Activated CD8-positive, alpha-beta memory T cell treated with anti-CD3 and anti-CD28 coated beads, Interleukin-2, amount 10 ng/mL, durations not matched to agents 7 days and 5 days (primary cell): ENCODE data around the gene LMOD3. TPM values are rescaled to one million over a fixed set of nuclear protein-coding genes. Genes with fewer than 3 reads are reported as not detected.

Experiments used
- ATAC-seq: fragments of 150-1000 bp; cut with Tn5 transposase; one replicate; pipeline ENCODE4 v1.10.0; 2021; ENCODE audit warnings: moderate library complexity
- CTCF ChIA-PET: fragments of 350-600 bp; sonication (Branson Sonifier 250); formaldehyde crosslinking; loops from one replicate; lab custom pipeline; 2021; ENCODE audit warnings: antibody characterized with exemption; lab: Charles Lee
- DNase-seq: peaks from one replicate; pipeline ENCODE4 v3.0.0-alpha.2; 2020
- H3K27ac Mint-ChIP-seq: one replicate; pipeline ENCODE4 v1.8.0; 2021; ENCODE audit warnings: mild to moderate bottlenecking, mixed read lengths
- H3K27me3 Mint-ChIP-seq: one replicate; pipeline ENCODE4 v1.8.0; 2021; ENCODE audit warnings: mixed read lengths
- H3K36me3 Mint-ChIP-seq: one replicate; pipeline ENCODE4 v1.8.0; 2021; ENCODE audit warnings: mild to moderate bottlenecking, mixed read lengths
- H3K4me1 Mint-ChIP-seq: one replicate; pipeline ENCODE4 v1.8.0; 2021; ENCODE audit warnings: mixed read lengths
- H3K4me3 Mint-ChIP-seq: one replicate; pipeline ENCODE4 v1.8.0; 2021; ENCODE audit warnings: mild to moderate bottlenecking, moderate library complexity, mixed read lengths
- H3K9me3 Mint-ChIP-seq: one replicate; pipeline ENCODE4 v1.8.0; 2022; ENCODE audit warnings: low read depth, mixed read lengths
- total RNA-seq, 2 experiments: library from RNA; stranded (reverse); gene quantifications; one replicate each; pipeline ENCODE4 v1.2.3, GENCODE V29; 2021

LMOD3 gene
- total RNA-seq, 2 experiments from 2014 or later, result not detected

- peak; percentile 5 for ATAC-seq
- Mint-ChIP-seq H3K27me3 (no peaks in the 10 kb centered on the region), H3K27ac (peak overlapping the region; percentile 94), H3K4me3 (peak overlapping the region; percentile 97), H3K4me1 (peaks cover 62% of the 10 kb centered on the region), H3K36me3 (peaks cover 41% of the 10 kb centered on the region), H3K9me3 (no peaks in the 10 kb centered on the region)
- DNase-seq, result peak; percentile 54
- CTCF ChIA-PET, result interaction anchor here (1.1 to 8.8 kb wide), 5 partner anchors 8 to 33 kb away, joined by 3 to 49 read pairs (median 5); partner anchors contain the start of gene TMF1
Observed at GRCh38 chr3:69085168-69085832, 37.1 kb downstream of the LMOD3 start.

GRCh38 chr3:69084326-69085167, 37.8 kb downstream of the LMOD3 start, which contains the start of gene ARL6IP5:
TSS of gene ARL6IP5 (plus strand) at chr3:69084937. CDS start at chr3:69085048, 111 bp downstream.
- ATAC-seq (peak; percentile 59), DNase-seq (peak; percentile 97)
- Mint-ChIP-seq H3K27me3 (no peaks in the 10 kb centered on the region), H3K4me1 (peaks cover 55% of the 10 kb centered on the region), H3K36me3 (peaks cover 35% of the 10 kb centered on the region), H3K27ac (peak within 1 kb of the TSS; percentile 94), H3K4me3 (peak within 1 kb of the TSS; percentile 97), H3K9me3 (no peaks in the 10 kb centered on the region)
- CTCF ChIA-PET, result interaction anchor here (0.6 to 8.8 kb wide), 7 partner anchors 9 to 242 kb away, joined by 3 to 49 read pairs (median 3); partner anchors contain the start of gene TMF1

- no peaks in the 10 kb centered on the region for H3K9me3 Mint-ChIP-seq
- CTCF ChIA-PET, result interaction anchor here (0.7 to 8.8 kb wide), 4 partner anchors 9 to 31 kb away, joined by 3 to 49 read pairs (median 6); partner anchors contain the start of gene TMF1
- peak overlapping the region; percentile 56 for H3K4me3 Mint-ChIP-seq
- H3K27ac Mint-ChIP-seq, result peak overlapping the region; percentile 94
- peaks cover 29% of the 10 kb centered on the region for H3K36me3 Mint-ChIP-seq
- DNase-seq (peak; percentile 83), ATAC-seq (peak; percentile 29)
- no peaks in the 10 kb centered on the region for H3K27me3 Mint-ChIP-seq
- H3K4me1 Mint-ChIP-seq, result peaks cover 52% of the 10 kb centered on the region
Observed at GRCh38 chr3:69082805-69083204, 39.6 kb downstream of the LMOD3 start.

- DNase-seq (no peak), ATAC-seq (no peak)
- peaks cover 55% of the 10 kb centered on the region for H3K4me1 Mint-ChIP-seq
- H3K27me3 Mint-ChIP-seq, result no peaks in the 10 kb centered on the region
- H3K4me3 Mint-ChIP-seq, result peak overlapping the region; percentile 56
- peak overlapping the region; percentile 94 for H3K27ac Mint-ChIP-seq
- H3K9me3 Mint-ChIP-seq, result no peaks in the 10 kb centered on the region
- H3K36me3 Mint-ChIP-seq, result peaks cover 29% of the 10 kb centered on the region
- CTCF ChIA-PET, result interaction anchor here (0.7 to 8.8 kb wide), 4 partner anchors 9 to 31 kb away, joined by 3 to 49 read pairs (median 6); partner anchors contain the start of gene TMF1
Observed at GRCh38 chr3:69082361-69082760, 40.0 kb downstream of the LMOD3 start.

GRCh38 chr3:69081583-69082262, 40.7 kb downstream of the LMOD3 start:
- no peak for ATAC-seq
- Mint-ChIP-seq H3K4me1 (peaks cover 58% of the 10 kb centered on the region), H3K27me3 (no peaks in the 10 kb centered on the region), H3K27ac (peak overlapping the region; percentile 94), H3K9me3 (no peaks in the 10 kb centered on the region), H3K4me3 (peak overlapping the region; percentile 28), H3K36me3 (peaks cover 29% of the 10 kb centered on the region)
- CTCF ChIA-PET, result interaction anchor here (1.8 to 8.8 kb wide), 3 partner anchors 10 to 68 kb away, joined by 4 to 49 read pairs (median 10); partner anchors contain the start of genes EOGT and TMF1
- DNase-seq, result peak; percentile 55

GRCh38 chr3:69080233-69080920, 42.0 kb downstream of the LMOD3 start, which contains the start of gene UBA3:
TSS of gene UBA3 (minus strand) at chr3:69080365. CDS start at chr3:69080353, 12 bp downstream.
- Mint-ChIP-seq H3K27me3 (no peaks in the 10 kb centered on the region), H3K27ac (peak within 1 kb of the TSS; percentile 94), H3K9me3 (no peaks in the 10 kb centered on the region), H3K4me3 (peak within 1 kb of the TSS; percentile 88), H3K36me3 (peaks cover 23% of the 10 kb centered on the region), H3K4me1 (peaks cover 60% of the 10 kb centered on the region)
- ATAC-seq (peak; percentile 76), DNase-seq (peak; percentile 96)
- CTCF ChIA-PET, result interaction anchor here (1.8 to 2.4 kb wide), 2 partner anchors 11 to 67 kb away, joined by 4 to 10 read pairs; partner anchors contain the start of gene EOGT

DNA sequence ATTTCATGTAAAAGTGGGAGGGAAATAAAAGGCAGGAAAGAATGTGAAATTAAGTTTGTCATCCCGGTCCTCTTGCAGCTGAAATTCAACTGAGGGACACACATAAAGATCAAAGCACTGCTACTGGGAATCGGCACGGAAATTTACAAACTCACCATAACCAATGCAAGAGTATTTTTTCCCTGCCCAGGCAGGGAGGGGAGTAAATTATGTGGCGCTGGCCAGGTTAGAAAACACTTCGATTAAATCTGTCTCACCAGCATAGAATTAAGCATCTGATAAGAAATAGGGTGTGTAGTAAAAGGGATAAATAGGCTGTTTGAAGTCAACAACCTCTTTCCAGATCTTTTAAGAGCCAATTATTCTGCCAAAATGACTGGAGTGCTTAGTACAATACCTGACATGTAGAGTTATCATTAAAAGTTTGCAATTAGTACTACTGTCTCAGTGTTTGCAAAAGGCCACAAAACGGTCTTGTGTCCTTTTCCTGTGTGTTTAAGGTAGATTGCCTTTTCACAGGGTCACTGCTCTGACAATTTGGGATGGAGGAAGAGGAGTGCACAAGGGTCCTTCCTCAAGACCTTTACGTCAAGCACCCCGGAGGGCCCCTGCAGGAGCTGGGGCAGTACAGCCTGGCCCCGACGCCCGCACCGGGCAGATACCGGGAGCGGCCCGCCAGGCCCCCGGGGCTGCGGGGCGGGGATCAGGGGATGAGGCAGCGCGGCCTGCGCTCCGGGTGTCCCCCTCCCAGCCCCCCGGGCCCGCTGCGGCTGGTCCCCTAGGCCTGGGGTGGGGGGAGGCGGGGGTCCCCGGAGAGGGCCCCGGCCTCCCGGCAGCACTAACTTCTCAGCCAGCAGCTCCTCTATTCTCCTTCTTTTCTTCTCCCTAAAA, 42.9 kb downstream of the LMOD3 start:
- peak; percentile 24 for ATAC-seq
- H3K36me3 Mint-ChIP-seq, result peaks cover 27% of the 10 kb centered on the region
- CTCF ChIA-PET, result interaction anchor here (0.8 to 1.5 kb wide), 2 partner anchors 15 to 27 kb away, joined by 4 to 5 read pairs; partner anchors contain the start of gene TMF1
- H3K4me1 Mint-ChIP-seq, result peaks cover 61% of the 10 kb centered on the region
- H3K27ac Mint-ChIP-seq, result peak overlapping the region; percentile 80
- DNase-seq, result no peak
- no peaks in the 10 kb centered on the region for H3K9me3 Mint-ChIP-seq
- peak overlapping the region; percentile 88 for H3K4me3 Mint-ChIP-seq
- no peaks in the 10 kb centered on the region for H3K27me3 Mint-ChIP-seq

GRCh38 chr3:69072928-69073327, 49.5 kb downstream of the LMOD3 start:
- Mint-ChIP-seq H3K27ac (peak overlapping the region; percentile 3), H3K36me3 (peaks cover 54% of the 10 kb centered on the region), H3K4me1 (peaks cover 51% of the 10 kb centered on the region), H3K4me3 (no peak overlapping the region), H3K9me3 (no peaks in the 10 kb centered on the region), H3K27me3 (no peaks in the 10 kb centered on the region)
- DNase-seq (no peak), ATAC-seq (peak; percentile 39)
- CTCF ChIA-PET, result interaction anchor here (1.8 to 1.9 kb wide), 2 partner anchors 9 to 12 kb away, joined by 4 to 6 read pairs; no protein-coding TSS in a partner anchor

- DNase-seq (no peak), ATAC-seq (peak; percentile 56)
- Mint-ChIP-seq H3K36me3 (peaks cover 50% of the 10 kb centered on the region), H3K27me3 (no peaks in the 10 kb centered on the region), H3K9me3 (no peaks in the 10 kb centered on the region), H3K27ac (peak overlapping the region; percentile 86), H3K4me1 (peaks cover 64% of the 10 kb centered on the region), H3K4me3 (peak overlapping the region; percentile 37)
- CTCF ChIA-PET, result interaction anchor here (0.9 kb wide), 1 partner anchor 9 kb away, joined by 6 read pairs; no protein-coding TSS in a partner anchor
Observed at GRCh38 chr3:69066121-69066520, 56.3 kb downstream of the LMOD3 start.

DNA sequence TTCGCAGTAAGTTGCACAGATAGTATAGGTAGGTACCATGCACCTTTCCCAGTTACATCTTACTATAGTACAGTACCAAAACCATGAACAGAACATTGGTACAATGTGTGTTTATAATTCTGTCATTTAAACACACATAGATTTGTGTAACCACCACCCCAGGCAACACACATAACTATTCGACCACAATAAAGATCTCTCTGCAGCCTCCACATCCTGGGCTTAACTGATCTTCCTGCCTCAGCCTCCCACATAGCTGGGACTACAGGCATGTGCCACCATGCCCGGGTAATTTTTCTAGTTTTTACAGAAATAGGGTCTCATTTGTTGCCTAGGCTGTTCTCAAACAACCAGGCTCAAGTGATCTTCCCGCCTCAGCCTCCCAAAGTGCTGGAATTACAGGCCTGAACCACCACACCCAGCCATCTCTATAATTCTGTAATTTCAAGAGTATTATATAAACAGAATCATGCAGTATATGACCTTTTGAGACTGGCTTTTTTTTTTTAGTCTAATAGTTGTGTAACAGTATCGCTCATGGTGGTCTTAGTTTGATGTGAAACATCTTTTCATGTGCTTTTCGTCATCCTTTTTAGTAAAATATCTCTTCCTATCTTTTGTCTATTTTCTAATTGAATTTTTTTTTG, 57.0 kb downstream of the LMOD3 start:
- H3K27ac Mint-ChIP-seq, result peak overlapping the region; percentile 86
- peaks cover 3% of the 10 kb centered on the region for H3K9me3 Mint-ChIP-seq
- H3K27me3 Mint-ChIP-seq, result no peaks in the 10 kb centered on the region
- peaks cover 50% of the 10 kb centered on the region for H3K36me3 Mint-ChIP-seq
- ATAC-seq (peak; percentile 77), DNase-seq (peak; percentile 64)
- peak overlapping the region; percentile 37 for H3K4me3 Mint-ChIP-seq
- CTCF ChIA-PET, result interaction anchor here (0.9 to 3.3 kb wide), 5 partner anchors 8 to 27 kb away, joined by 5 to 13 read pairs (median 6); partner anchors contain the start of genes ARL6IP5 and TMF1
- H3K4me1 Mint-ChIP-seq, result peaks cover 62% of the 10 kb centered on the region

- DNase-seq (no peak), ATAC-seq (no peak)
- H3K9me3 Mint-ChIP-seq, result peaks cover 3% of the 10 kb centered on the region
- H3K4me1 Mint-ChIP-seq, result peaks cover 69% of the 10 kb centered on the region
- H3K36me3 Mint-ChIP-seq, result peaks cover 61% of the 10 kb centered on the region
- peak overlapping the region; percentile 61 for H3K4me3 Mint-ChIP-seq
- H3K27ac Mint-ChIP-seq, result peak overlapping the region; percentile 86
- H3K27me3 Mint-ChIP-seq, result no peaks in the 10 kb centered on the region
- CTCF ChIA-PET, result interaction anchor here (0.7 to 3.3 kb wide), 9 partner anchors 10 to 138 kb away, joined by 3 to 13 read pairs (median 4); partner anchors contain the start of genes ARL6IP5 and TMF1
Observed at GRCh38 chr3:69063636-69064035, 58.8 kb downstream of the LMOD3 start.
